A172 (cell line): ENCODE measurements around the gene TRPM2. TPM values are rescaled to one million over a fixed set of nuclear protein-coding genes. Genes with fewer than 3 reads are reported as not detected.

ENCODE experiments used
- DNase-seq: peaks from one replicate; pipeline ENCODE4 v3.0.0-alpha.2; 2015; ENCODE audit warnings: low spot score
- total RNA-seq: library from RNA; depleted of rRNA; stranded (reverse); fragments of >200 nt; shearing (Covaris generic); gene quantifications from 2 replicates; pipeline ENCODE4 v1.2.3, GENCODE V29; 2014; rRNA removed

Gene TRPM2
- 0.98 and 1.9 TPM in 2 replicates for total RNA-seq

DNA sequence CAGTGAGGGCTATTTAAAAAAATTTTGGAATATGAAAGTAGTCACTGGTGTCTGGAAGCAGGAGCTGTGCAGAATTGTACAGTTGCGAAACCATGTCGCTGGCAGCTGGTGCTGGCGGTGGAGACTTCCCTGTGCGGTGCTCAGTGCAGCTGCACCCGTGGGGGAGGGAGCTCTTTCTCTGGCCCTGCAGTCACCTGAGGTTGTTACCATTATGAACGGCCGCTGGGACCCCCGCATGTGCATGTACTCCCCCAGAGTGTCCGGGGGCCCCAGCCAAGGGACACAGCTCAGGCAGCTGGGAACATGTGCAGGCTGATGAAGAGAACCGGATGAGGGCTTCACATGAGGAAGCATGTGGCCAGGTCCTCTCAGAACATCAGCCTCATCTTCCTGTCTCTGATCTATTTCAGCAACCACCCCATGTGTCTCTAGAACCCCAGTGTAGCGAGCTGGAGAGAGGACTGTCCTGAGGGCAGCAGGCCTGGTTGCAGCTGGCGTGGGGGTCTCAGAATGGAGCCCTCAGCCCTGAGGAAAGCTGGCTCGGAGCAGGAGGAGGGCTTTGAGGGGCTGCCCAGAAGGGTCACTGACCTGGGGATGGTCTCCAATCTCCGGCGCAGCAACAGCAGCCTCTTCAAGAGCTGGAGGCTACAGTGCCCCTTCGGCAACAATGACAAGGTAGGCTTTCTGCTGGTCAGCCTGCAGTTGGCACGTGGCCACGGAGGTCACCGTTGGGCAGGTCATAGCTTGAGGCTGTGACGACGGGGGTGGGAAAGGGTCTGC is at the start of gene TRPM2:
Gene TRPM2 (plus strand): TSS at position 431 of the 780 bp plus-strand sequence. CDS start 80 bp downstream, at position 511.
- no peak for DNase-seq

DNA sequence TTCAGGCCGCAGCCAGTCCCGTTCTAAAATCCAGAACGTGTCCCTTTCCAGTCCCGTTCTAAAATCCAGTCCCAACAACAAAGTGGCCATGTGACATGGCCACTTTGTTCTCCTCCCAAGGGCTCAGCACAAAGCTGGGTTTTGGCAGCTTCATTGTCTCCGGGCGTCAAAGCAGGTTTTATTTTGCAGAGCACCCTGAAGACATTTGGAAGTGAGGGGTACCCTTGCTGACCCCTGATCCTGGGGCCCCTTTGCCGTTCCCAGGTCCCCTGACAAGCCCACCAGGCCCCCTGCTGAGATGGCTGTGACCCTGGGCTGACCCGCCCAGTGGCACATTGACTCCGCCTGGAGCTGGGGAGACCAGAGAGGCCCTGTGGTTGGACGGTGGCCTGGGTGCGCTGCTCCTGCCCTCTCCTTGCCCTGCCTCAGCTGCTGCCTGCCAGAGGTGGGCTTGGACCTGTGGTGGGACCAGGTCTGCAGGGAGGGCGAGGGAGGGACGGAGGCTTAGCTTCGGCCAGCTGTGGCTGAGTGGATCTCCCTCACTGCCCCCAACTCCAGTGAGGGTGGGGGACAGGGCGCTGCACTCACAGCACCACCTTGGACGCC is 49.3 kb upstream of the TRPM2 start:
- DNase-seq, result no peak

DNA sequence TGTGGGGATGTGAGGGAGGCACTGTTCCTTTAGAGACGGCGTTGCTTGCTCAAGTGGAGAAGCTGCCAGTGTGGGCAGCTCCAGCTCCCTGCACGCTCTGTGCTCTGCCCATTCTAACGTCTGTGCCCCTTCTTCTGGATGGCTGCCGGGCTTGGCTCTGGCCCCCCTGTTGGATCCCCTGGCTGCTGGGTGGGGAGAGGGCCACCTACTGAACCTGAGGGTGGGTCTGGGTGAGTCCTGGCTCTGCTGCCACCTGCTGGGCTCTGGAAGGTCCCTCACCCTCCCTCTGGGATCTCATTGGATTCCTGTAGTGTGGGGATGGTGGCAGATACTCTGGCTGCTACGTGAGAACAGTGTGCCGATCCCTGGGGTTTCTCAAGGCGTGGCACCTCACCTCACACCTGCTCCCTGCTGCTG is 48.5 kb upstream of the TRPM2 start:
- DNase-seq, result peak; percentile 52

DNA sequence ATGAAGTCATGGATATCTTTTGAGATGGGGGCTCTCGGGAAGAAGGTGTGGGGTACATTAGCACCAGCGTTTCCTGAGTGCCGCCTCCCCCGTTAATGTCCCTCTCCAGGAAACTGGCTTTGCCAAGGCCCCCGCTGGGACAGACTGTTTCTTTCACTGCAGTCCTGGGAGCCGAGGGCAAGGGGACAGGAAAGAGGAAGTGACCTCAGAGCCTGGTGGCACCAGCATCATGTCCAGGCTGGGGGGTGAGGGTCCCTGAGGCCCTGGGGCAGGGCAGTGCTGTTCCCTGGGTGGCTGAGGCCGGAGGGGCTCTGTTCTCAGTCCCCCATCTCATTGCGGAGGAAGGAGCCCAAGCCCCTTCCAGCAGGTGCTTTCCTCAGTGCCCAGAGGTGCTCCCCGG is 47.7 kb upstream of the TRPM2 start:
- DNase-seq, result no peak

DNA sequence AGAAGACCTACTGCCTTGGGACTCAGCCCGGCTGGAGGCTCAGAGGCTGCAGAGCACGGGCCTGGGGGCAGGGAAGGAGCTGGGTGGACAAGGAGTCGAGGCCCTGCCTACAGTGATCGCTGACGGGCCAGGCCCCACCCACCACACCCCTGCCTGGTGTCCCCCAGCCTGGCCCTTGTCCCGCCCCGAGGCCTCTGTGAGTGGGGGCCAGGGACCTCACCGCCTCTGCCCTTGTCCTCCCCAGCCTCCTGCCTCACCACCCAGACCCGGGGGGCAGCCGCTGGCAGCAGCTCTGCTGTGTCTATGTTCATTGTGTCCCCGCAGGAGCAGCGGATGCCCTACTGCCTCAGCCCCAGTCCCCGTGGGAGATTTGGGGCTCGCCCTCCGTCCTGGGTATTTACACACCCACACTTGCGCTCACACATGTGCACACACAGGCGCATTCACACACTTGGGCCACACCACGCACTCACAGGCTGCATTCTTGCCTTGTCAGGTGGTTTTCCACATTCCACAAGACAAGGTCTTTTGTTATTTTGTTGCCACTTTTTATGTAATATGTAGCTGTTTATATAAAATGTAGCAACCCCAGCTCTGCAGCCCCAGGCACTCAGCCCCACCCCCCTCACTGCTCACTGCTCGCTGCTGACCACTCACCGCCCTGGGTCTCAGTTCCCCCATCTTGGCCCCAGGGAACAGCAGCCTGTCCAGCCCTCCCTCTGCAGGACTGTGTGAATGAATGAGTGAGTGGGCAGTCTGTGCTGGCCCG is 46.3 kb upstream of the TRPM2 start:
- DNase-seq, result no peak

DNA sequence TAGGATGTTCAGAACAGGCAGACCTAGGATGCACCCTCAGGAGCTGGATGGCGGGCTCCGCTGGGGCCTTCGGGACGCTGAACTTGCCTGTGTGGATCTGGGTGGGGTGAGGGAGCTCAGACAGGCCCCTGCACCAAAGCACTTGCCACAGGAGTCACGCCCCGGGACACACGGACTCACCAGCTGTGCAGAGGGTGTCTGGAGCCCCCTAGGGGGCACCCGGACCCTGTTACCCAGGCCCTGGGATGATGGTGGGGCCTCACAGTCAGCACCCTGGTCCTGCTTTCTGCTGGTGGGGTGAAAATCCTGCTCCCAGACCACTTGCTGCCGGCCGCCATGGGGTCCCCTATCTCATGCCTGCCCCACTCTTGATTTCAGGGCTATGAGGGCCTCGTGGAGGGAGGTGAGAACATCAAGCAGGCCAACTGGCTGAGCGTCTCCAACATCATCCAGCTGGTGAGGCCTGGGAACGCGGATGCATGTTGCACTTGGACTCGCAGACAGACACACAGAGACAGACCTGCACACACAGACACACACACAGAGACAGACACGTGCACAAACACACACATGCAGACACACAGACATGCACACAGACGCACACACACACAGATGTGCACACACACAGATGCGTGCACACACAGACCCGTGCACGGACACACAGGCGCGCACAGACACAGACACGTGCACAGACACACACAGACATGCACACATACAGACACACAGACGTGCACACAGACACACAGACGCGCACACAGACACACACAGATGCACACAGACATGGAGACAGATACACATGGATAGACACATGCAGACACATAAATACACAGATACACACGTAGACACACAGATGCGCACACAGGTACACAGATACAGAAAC is 42.6 kb upstream of the TRPM2 start:
- DNase-seq, result no peak

DNA sequence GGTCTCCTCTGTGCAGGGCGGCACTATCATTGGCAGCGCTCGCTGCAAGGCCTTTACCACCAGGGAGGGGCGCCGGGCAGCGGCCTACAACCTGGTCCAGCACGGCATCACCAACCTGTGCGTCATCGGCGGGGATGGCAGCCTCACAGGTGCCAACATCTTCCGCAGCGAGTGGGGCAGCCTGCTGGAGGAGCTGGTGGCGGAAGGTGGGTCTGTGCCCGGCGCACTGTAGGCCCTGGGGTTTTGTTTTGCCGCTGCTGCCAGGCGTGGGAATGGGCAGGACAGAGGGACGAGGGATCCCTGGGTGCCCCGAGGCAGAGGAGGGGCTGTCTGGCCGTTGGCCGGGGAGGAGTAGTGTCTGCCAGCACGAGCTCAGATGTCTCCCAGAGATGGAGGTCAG is 41.3 kb upstream of the TRPM2 start:
- DNase-seq, result no peak

DNA sequence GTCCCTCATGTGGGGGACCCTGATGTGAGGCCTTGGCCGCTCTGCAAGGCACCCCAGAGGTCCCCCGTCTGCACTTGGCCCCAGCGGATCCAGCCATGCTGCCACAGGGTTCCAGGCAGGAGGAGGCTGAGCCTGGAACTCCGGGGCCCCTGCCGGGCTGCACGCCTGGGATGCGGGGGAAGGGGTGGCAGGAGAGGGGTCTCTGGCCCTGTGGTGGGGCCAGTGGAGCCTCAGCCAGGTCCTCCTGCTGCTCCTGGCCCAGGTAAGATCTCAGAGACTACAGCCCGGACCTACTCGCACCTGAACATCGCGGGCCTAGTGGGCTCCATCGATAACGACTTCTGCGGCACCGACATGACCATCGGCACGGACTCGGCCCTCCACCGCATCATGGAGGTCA is 40.7 kb upstream of the TRPM2 start:
- DNase-seq, result no peak

DNA sequence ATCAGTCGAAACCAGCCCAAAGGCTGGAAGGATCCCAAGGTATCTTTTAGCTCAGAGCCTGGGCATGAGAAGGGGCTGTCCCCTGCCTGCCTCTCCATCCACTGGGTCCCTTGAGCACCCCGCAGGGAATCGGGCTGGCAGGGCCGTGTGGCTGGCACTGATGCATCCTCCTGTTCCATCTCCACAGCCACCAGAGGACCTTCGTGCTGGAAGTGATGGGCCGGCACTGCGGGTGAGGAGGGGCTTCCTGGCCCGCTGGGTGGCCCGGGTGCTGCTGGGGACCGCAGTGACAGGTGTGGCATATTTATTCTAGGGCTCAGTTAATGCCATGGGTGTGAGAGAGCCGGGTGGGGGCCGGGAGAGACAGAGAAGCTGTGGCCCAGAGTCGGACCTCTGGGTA is 40.0 kb upstream of the TRPM2 start:
- DNase-seq, result no peak

DNA sequence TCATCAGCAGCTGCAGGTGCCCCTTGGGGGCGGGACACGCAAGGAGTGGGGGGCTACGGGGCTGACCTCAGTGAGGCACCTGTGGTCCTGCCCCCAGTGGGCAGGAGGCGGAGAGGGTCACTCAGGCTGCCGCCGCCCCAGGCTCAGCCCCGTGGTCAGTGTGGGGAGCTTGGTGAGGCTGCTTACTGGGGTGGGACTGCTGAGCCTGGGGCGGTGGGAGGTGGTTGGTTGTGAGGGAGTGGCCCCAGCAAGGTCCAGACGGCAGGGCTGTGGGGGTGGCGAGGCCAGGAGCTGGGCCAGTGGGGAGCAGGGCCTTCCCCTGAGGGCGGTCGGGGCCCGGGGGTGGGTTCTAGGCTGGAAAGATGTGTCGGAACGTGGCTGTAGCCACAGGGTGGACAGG is 39.3 kb upstream of the TRPM2 start:
- no peak for DNase-seq

DNA sequence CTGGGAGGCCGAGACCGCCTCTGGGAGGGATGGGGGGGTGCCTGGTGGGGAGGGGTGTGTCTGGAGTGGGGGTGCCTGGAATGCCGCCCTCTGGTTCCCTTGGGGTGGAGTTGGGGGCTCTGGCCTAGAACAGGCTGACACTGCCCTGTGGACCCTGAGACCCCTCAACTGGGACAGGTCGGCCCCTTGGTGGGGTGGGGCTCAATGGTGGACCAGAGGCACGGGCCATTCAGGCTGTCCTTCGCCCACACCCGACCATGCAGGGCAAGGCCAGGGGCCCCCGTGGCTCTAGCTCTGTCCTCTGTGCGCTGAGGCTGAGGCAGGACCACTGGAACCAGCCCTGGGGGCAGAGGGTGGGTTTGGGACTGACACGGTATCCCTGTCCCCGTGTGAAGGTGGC is 38.9 kb upstream of the TRPM2 start:
- no peak for DNase-seq

DNA sequence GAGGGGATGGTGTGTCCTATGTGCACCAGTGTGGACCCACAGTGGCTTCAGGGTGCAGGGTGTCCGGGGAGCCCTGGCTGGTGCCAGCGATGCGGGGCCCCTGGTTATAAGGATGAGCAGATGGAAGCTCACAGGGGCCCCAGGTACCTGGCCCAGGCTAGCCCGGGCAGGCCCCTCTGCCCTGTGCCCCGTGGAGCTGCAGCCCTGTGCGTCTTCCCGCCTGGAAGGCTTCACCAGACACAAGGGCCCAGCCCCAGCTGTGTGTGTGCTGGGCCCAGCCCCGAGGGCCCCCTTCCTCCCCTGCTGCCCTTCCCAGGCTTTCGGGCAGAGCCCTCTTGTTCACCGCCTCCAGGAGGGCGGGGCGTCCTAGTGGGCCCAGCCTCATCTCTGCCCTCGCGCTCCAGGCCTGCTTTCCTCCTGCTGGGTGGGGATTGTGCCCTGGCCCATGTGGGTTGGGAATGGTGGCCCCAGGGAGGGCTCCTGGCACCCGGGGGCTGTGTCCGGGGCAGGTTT is 37.7 kb upstream of the TRPM2 start:
- no peak for DNase-seq

DNA sequence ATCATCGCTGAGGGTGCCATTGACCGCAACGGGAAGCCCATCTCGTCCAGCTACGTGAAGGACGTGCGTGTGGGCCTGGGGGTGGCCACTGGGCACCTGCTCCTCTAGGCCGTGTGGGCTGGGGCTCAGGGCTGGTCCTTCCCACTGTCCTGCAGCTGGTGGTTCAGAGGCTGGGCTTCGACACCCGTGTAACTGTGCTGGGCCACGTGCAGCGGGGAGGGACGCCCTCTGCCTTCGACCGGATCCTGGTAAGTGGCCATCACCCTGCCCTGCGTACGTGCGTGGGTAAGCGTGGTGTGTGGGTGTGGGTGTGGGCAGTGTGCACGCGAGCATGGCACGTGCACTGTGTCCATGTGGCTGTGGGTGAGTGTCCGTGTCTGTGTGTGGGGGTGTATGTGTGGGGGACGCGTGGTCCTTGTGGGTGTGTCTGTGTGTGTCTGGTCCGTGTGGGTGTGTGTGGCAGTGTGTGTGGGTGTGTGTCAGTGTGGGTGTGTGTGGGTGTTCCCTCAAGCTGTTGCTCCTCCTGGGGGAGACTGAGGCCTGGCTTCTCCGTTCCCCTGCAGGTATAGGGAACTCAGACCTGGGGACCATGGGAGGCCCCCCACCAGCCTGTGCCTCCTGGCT is 37.0 kb upstream of the TRPM2 start:
- no peak for DNase-seq

DNA sequence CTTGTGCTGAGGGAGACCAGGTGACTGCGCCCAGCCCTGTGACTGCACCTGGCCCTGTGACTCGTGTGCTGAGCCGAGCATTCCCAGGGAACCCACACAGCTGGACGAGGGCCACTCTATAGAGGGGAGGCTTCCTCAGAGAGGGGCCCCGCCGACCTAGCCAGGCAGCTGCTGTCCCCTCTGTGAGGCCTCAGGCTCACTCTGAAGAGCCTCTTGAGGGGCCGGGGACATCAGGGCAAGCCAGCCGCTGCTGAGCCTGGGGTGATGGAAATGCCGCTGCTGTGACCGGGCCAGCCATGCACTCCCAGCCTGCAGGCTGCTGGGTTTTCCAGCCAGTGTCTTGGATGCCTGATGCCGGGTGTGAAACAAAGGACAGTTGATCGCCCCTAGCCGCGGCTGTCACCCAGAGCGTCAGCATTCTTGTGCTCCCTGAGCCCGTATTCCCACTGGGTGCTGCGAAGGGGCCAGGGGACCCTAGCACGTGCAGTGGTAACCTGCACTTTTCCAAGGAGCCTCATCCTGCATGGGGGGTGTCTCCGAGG is 36.1 kb upstream of the TRPM2 start:
- no peak for DNase-seq

DNA sequence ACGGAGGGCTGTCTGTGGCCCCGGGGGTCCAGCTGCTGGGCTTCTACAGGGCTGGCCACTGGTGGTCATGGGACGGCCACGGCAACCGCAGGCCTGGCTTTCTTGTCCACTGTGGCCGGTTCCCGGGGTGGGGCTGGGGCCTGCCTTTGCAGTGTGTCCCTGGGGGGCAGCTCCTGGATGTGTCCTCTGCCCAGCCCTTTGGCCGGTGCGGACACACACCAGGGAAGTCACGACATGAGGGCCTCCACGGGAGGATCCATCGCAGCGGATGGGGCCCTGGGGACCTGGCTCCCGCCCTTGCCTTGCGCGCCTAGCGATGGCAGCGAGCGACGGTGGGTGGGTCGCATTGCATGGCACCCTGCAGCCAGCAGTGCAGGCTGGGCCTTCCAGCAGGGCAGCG is 35.5 kb upstream of the TRPM2 start:
- DNase-seq, result no peak

DNA sequence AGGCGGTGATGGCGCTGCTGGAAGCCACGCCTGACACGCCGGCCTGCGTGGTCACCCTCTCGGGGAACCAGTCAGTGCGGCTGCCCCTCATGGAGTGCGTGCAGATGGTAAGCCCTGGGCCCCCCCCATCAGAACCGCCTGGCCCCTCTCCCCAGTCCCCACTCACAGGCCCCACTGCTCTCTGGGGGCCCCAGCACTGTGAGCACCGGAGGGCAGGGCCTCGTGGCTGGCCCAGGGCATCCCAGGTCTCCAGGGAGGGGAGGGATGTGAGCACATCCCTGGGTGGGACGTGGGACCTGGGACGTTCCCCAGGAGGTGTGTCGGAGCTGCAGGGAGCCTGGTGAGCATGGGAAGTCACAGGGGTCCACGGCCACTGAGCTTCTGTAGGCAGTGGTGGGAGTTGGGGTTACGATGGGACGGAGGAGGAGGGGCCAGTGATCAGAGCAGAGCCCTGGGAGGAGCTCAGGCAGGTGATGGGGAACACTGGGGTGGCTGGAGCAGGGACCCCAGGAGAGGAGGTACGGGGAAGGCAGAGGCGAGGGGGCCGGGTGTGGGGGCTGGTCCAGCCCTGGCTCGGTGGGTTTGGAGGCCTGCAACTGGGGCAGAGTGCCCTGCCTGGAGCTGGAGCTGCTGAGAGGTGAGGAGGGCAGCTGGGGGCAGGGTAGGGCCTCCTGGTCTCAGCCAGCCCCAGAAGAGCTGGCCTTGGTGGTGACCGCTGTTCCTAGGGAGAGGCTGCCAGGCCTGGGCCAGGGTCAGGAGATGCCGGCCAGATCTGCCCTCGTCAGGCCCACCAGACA is 34.7 kb upstream of the TRPM2 start:
- no peak for DNase-seq

DNA sequence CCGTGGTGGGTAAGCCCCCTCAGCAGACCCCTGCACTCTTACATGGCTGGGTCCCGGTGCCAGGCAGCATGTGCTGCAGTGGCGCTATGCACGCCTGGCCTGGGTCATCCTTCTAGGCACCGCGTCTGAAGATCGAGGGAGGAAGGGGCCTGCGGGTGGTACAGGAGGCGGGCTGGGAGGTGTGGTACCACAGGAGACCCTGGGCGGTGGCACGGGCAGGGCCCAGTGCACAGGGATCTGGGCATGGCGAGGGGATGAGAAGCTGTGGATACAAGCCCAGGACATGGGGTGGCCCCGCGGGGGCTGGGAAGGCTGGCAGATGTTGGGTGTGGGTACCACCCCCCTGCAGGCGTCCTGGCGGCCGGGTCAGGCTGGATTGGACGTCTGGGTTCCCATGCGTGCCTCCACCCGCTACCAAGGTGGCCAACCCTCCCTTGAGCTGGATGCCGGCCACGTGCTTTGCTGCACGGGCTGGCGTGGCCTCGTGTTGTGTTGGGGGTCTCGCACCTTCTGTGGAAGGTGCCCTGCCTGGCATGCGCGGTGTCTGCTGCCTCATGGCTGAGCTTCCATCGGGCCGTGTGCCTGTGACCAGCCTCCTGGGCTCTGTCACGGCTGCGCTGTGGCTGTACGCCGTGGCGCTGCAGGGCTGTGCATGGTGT is 33.9 kb upstream of the TRPM2 start:
- no peak for DNase-seq

DNA sequence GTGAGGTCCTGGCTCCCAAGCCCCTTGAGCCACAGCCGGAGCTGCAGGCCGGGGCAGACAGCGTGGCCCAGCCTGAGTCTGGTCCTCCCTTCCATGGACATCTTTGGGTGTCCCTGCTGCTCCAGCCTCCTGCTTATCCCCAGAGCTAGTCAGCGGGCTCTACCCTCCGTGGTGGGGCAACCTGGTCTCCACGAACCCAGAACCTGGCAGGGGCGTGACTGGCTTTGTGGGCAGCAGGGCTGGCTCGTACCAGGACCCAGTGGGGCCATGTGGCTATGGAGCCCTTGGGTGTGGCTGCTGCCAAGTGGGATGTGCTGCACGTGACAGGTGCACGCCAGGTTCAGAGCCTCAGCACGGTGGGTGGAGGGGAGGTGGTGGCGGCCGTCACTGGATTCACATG is 32.6 kb upstream of the TRPM2 start:
- DNase-seq, result no peak

DNA sequence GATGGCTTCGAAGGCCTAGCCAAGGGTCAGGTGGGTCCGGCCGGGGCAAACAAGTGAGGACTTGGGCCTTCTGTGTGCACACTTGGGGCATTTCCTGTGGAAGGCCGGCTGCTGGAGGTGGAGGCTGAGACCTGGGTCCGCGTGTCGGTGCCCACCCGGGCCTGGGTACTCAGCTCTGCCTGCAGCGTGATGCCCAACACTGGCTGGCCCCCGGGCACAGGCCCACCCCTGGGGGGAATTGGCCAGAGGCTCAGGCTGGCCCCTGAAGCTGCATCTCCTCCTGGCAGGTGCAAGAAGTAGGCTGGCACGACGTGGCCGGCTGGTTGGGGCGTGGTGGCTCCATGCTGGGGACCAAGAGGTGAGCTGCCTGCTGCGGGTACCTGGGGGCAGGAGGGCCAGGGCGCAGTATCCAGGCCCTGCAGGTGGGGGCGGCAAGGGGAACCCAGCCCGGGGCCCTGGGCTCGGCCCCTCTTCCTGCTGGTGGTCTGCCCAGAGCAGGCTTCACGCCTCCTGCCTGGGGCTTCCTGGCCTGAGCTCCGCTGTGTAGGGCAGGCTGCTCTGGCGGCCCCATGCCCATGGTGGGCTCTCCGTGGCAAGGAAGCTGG is 31.5 kb upstream of the TRPM2 start:
- no peak for DNase-seq
